Measurements from ENCODE around the gene RIPK1. TPM values are rescaled to one million over a fixed set of nuclear protein-coding genes. Genes with fewer than 3 reads are reported as not detected.
"Not testable (repeated sequence)": the region's sequence is repeated elsewhere in the genome, so short reads cannot be mapped to it uniquely, and the experiment has no call there.

The RIPK1 gene
- polyA plus RNA-seq, 1 experiment = 25.9 TPM

- DNase-seq (ENCODE audit: low read depth, low spot score) = no peak
- TF ChIP-seq, protein P1, sequence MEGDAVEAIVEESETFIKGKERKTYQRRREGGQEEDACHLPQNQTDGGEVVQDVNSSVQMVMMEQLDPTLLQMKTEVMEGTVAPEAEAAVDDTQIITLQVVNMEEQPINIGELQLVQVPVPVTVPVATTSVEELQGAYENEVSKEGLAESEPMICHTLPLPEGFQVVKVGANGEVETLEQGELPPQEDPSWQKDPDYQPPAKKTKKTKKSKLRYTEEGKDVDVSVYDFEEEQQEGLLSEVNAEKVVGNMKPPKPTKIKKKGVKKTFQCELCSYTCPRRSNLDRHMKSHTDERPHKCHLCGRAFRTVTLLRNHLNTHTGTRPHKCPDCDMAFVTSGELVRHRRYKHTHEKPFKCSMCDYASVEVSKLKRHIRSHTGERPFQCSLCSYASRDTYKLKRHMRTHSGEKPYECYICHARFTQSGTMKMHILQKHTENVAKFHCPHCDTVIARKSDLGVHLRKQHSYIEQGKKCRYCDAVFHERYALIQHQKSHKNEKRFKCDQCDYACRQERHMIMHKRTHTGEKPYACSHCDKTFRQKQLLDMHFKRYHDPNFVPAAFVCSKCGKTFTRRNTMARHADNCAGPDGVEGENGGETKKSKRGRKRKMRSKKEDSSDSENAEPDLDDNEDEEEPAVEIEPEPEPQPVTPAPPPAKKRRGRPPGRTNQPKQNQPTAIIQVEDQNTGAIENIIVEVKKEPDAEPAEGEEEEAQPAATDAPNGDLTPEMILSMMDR (IDR thresholded peaks at IDR 0.05; ENCODE audit: low read depth, low read length) = no peak
- H3K4me3 ChIP-seq (ENCODE audit: low read depth, low read length) = no peak overlapping the region
- ChIA-PET POLR2A (no interaction called here), CTCF (interaction anchor here (0.6 kb wide), 1 partner anchor 933 kb away, joined by 3 read pairs; no protein-coding TSS in a partner anchor)
- H3K27ac ChIP-seq (ENCODE audit: low read depth, low read length) = no peak overlapping the region
- no peaks in the 10 kb centered on the region; the same call in 1 of the 2 replicates for H3K9me3 ChIP-seq (ENCODE audit: control insufficient read depth, insufficient read depth, low read length)
- H3K27me3 ChIP-seq (ENCODE audit: control insufficient read depth, insufficient read depth, low read length) = peaks cover 25% of the 10 kb centered on the region
Observed at GRCh38 chr6:3045777-3046176, 22.5 kb upstream of the RIPK1 start.

GRCh38 chr6:3046295-3046694 is 22.0 kb upstream of the RIPK1 start:
- DNase-seq (ENCODE audit: low read depth, low spot score) = no peak
- Histone ChIP-seq H3K9me3 (ENCODE audit: control insufficient read depth, insufficient read depth, low read length) (no peaks in the 10 kb centered on the region; the same call in 1 of the 2 replicates), H3K27me3 (ENCODE audit: control insufficient read depth, insufficient read depth, low read length) (peaks cover 23% of the 10 kb centered on the region), H3K27ac (ENCODE audit: low read depth, low read length) (no peak overlapping the region), H3K4me3 (ENCODE audit: low read depth, low read length) (no peak overlapping the region)
- TF ChIP-seq, protein P1 (IDR thresholded peaks at IDR 0.05; ENCODE audit: low read depth, low read length) = no peak
- ChIA-PET POLR2A (no interaction called here), CTCF (interaction anchor here (0.6 kb wide), 1 partner anchor 933 kb away, joined by 3 read pairs; no protein-coding TSS in a partner anchor)

- CTCF ChIA-PET, POLR2A ChIA-PET: not testable (repeated sequence)
Observed at GRCh38 chr6:3048009-3048408, 20.3 kb upstream of the RIPK1 start.

DNA sequence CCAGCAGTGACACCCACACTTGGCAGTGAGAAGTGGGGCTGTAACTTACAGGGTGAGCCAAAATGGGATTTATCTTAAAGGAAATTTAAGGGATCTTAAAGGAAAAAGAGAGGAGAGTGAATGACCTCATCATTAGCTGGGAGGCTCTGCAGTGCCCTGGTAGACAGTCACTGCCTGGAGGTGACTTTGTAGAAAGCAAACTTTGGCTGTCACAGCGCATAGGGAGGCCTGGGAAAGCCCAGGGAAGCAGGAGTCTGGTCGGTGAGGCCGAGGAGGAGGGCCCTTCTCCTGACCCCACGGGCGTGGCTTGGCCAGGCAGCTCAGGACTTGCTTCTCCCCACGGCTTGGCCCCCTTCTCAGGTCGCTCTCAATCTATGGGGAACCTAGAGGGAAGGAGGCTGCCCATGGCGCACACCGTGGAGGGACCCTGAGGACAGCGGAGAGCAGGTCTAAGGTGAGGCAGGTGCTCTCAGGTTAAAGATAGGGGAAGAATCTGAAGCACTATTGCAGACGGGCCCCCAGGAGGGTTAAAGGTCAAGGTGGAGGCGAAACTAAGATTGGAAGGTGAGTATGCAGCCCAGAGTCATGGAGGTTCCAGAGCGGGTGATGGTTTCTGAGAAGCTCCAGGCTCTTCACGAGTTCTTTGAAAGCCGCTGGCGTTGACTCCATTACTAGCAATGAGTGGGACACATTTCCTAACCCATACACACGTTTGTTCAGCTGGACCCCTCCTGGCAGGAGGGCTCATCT is 15.6 kb upstream of the RIPK1 start:
- Histone ChIP-seq H3K27me3 (ENCODE audit: control insufficient read depth, insufficient read depth, low read length) (peaks cover 19% of the 10 kb centered on the region), H3K4me3 (ENCODE audit: low read depth, low read length) (no peak overlapping the region), H3K27ac (ENCODE audit: low read depth, low read length) (no peak overlapping the region), H3K9me3 (ENCODE audit: control insufficient read depth, insufficient read depth, low read length) (no peaks in the 10 kb centered on the region; the same call in none of the 2 replicates)
- no peak for DNase-seq (ENCODE audit: low read depth, low spot score)
- POLR2A ChIA-PET = interaction anchor here (0.8 kb wide), 1 partner anchor 92 kb away, joined by 3 read pairs; no protein-coding TSS in a partner anchor
- CTCF ChIA-PET = interaction anchor here (1.2 to 1.5 kb wide), 3 partner anchors 51 to 315 kb away, joined by 3 to 5 read pairs (median 4); no protein-coding TSS in a partner anchor
- TF ChIP-seq, protein P1 (IDR thresholded peaks at IDR 0.05; ENCODE audit: low read depth, low read length) = no peak

More at GRCh38 chr6:3048009-3048408, 20.3 kb upstream of the RIPK1 start:
- not testable (repeated sequence) for H3K27ac ChIP-seq (ENCODE audit: low read depth, low read length); H3K9me3 ChIP-seq (ENCODE audit: control insufficient read depth, insufficient read depth, low read length); H3K4me3 ChIP-seq (ENCODE audit: low read depth, low read length); DNase-seq (ENCODE audit: low read depth, low spot score)
- peaks cover 26% of the 10 kb centered on the region for H3K27me3 ChIP-seq (ENCODE audit: control insufficient read depth, insufficient read depth, low read length)

GRCh38 chr6:3053231-3053508 is 15.1 kb upstream of the RIPK1 start:
- Histone ChIP-seq H3K9me3 (ENCODE audit: control insufficient read depth, insufficient read depth, low read length) (no peaks in the 10 kb centered on the region; the same call in 1 of the 2 replicates), H3K27ac (ENCODE audit: low read depth, low read length) (no peak overlapping the region), H3K4me3 (ENCODE audit: low read depth, low read length) (peak overlapping the region; percentile 56), H3K27me3 (ENCODE audit: control insufficient read depth, insufficient read depth, low read length) (peaks cover 17% of the 10 kb centered on the region)
- TF ChIP-seq, protein P1 (IDR thresholded peaks at IDR 0.05; ENCODE audit: low read depth, low read length) = no peak
- POLR2A ChIA-PET = interaction anchor here (0.6 to 1.3 kb wide), 7 partner anchors 10 to 374 kb away, joined by 3 to 12 read pairs (median 3); partner anchors contain the start of genes NQO2 and RIPK1
- no peak for DNase-seq (ENCODE audit: low read depth, low spot score)
- CTCF ChIA-PET = interaction anchor here (1.0 to 1.5 kb wide), 5 partner anchors 9 to 315 kb away, joined by 3 to 6 read pairs (median 4); no protein-coding TSS in a partner anchor

- not testable (repeated sequence) for H3K27me3 ChIP-seq (ENCODE audit: control insufficient read depth, insufficient read depth, low read length); H3K27ac ChIP-seq (ENCODE audit: low read depth, low read length); DNase-seq (ENCODE audit: low read depth, low spot score); H3K9me3 ChIP-seq (ENCODE audit: control insufficient read depth, insufficient read depth, low read length)
- POLR2A ChIA-PET = interaction anchor here (0.6 to 1.3 kb wide), 7 partner anchors 13 to 141 kb away, joined by 3 to 12 read pairs (median 6); partner anchors contain the start of genes NQO2 and RIPK1
- H3K4me3 ChIP-seq (ENCODE audit: low read depth, low read length) = peak overlapping the region; percentile 56
- CTCF ChIA-PET = interaction anchor here (0.7 to 1.5 kb wide), 5 partner anchors 7 to 201 kb away, joined by 3 to 6 read pairs (median 5); no protein-coding TSS in a partner anchor
Observed at GRCh38 chr6:3054229-3055157, 13.8 kb upstream of the RIPK1 start.

- H3K9me3 ChIP-seq (ENCODE audit: control insufficient read depth, insufficient read depth, low read length); DNase-seq (ENCODE audit: low read depth, low spot score); H3K27me3 ChIP-seq (ENCODE audit: control insufficient read depth, insufficient read depth, low read length); H3K27ac ChIP-seq (ENCODE audit: low read depth, low read length); H3K4me3 ChIP-seq (ENCODE audit: low read depth, low read length); CTCF ChIA-PET; POLR2A ChIA-PET: not testable (repeated sequence)
Observed at GRCh38 chr6:3055158-3055499, 13.2 kb upstream of the RIPK1 start.
